ENCODE data around the gene CRELD2. TPM values are rescaled to one million over a fixed set of nuclear protein-coding genes. Genes with fewer than 3 reads are reported as not detected.

Gene CRELD2
- total and polyA plus RNA-seq, 2 of the 13 experiments (the other 11 are each of a cell fraction or from before 2014, with no cell fraction given): 17.2 to 44.7 TPM

GRCh38 chr22:49965091-49966040 lies 46.9 kb downstream of the CRELD2 start (continued):
- TF ChIP-seq ZNF318 (CRISPR knock-in tag; IDR thresholded peaks at IDR 0.05) (0 out of 2 replicates have a peak, but pooled peaks have one; percentile 20), ZNF501 (CRISPR knock-in tag; IDR thresholded peaks at IDR 0.05) (peak; percentile 34; the same call in 1 of the 2 replicates), POLR2A (IDR thresholded peaks at IDR 0.05; ENCODE audit: insufficient read depth in 1 of 2, low read depth in 2 of 2, low read length in 2 of 2) (peak in 1 of 2 experiments; percentile 47; a peak in 1 of 4 replicates), RBM22 (optimal IDR thresholded peaks at IDR 0.05; ENCODE audit: low read length) (peak; percentile 6), IRF2 (CRISPR knock-in tag; IDR thresholded peaks at IDR 0.05) (no peak), ATF2 (CRISPR knock-in tag; IDR thresholded peaks at IDR 0.05) (no peak), PCBP1 (IDR thresholded peaks at IDR 0.05; ENCODE audit: borderline replicate concordance, low read depth, low read length) (0 out of 2 replicates have a peak, but pooled peaks have one; percentile 44), ZNF460 (CRISPR knock-in tag; IDR thresholded peaks at IDR 0.05; ENCODE audit: borderline replicate concordance) (no peak), SOX6 (IDR thresholded peaks at IDR 0.05) (no peak), SOX6 (CRISPR knock-in tag; IDR thresholded peaks at IDR 0.05) (0 out of 2 replicates have a peak, but pooled peaks have one; percentile 11), ZNF282 (IDR thresholded peaks at IDR 0.05; ENCODE audit: partially characterized antibody) (no peak), POLR2AphosphoS2 (IDR thresholded peaks at IDR 0.05; ENCODE audit: low read depth, low read length) (peak; percentile 25; the same call in 1 of the 2 replicates), ZBTB7B (CRISPR knock-in tag; IDR thresholded peaks at IDR 0.05) (no peak), ZNF709 (CRISPR knock-in tag; IDR thresholded peaks at IDR 0.05) (0 out of 2 replicates have a peak, but pooled peaks have one; percentile 36), MXD3 (CRISPR knock-in tag; IDR thresholded peaks at IDR 0.05) (peak; percentile 43; the same call in 1 of the 2 replicates), ZNF761 (CRISPR knock-in tag; conservative IDR thresholded peaks at IDR 0.05) (0 out of 2 replicates have a peak, but pooled peaks have one; percentile 38), POLR2AphosphoS5 (IDR thresholded peaks at IDR 0.05; ENCODE audit: low read depth, low read length) (peak; percentile 32; the same call in 1 of the 2 replicates), SSRP1 (CRISPR knock-in tag; IDR thresholded peaks at IDR 0.05) (0 out of 2 replicates have a peak, but pooled peaks have one; percentile 15), RBFOX2 (IDR thresholded peaks at IDR 0.05; ENCODE audit: low read depth, low read length) (peak; percentile 79), NFIC (IDR thresholded peaks at IDR 0.05; ENCODE audit: low read length) (no peak), JUND (CRISPR knock-in tag; IDR thresholded peaks at IDR 0.05) (no peak)

Data from HepG2 (cell line).